WTC11 (cell line): ENCODE measurements around the gene PSME4. TPM values are rescaled to one million over a fixed set of nuclear protein-coding genes. Genes with fewer than 3 reads are reported as not detected.

Source experiments
- ATAC-seq: fragments of 200-7000 bp; cut with Tn5 transposase; 2 replicates; pipeline ENCODE4 v1.10.0; 2021; ENCODE audit warnings: mild to moderate bottlenecking, moderate library complexity
- CTCF ChIA-PET: fragments of 300-600 bp; sonication (Branson Sonifier 250); formaldehyde crosslinking; loops from one replicate; lab custom pipeline; 2021; ENCODE audit warnings: antibody characterized with exemption; lab: Charles Lee
- POLR2A ChIA-PET: fragments of 350-600 bp; sonication (Branson Sonifier 250); formaldehyde crosslinking; loops from one replicate; lab custom pipeline; 2021; ENCODE audit warnings: antibody characterized with exemption; lab: Charles Lee
- DNase-seq: peaks from one replicate; pipeline ENCODE4 v3.0.0; 2021; ENCODE audit warnings: low spot score
- H3K27ac Mint-ChIP-seq: 2 replicates; pipeline ENCODE4 v1.8.0; 2021; ENCODE audit warnings: mixed read lengths
- H3K27me3 Mint-ChIP-seq: 2 replicates; pipeline ENCODE4 v1.8.0; 2021; ENCODE audit warnings: low read depth, mild to moderate bottlenecking, moderate library complexity, mixed read lengths
- H3K36me3 Mint-ChIP-seq: 2 replicates; pipeline ENCODE4 v1.8.0; 2021; ENCODE audit warnings: mixed read lengths
- H3K4me1 Mint-ChIP-seq: 2 replicates; pipeline ENCODE4 v1.8.0; 2022; ENCODE audit warnings: mixed read lengths
- H3K4me3 Mint-ChIP-seq: 2 replicates; pipeline ENCODE4 v1.8.0; 2021; ENCODE audit warnings: mild to moderate bottlenecking, moderate library complexity, mixed read lengths
- H3K9me3 Mint-ChIP-seq: 2 replicates; pipeline ENCODE4 v1.8.0; 2021; ENCODE audit warnings: mixed read lengths
- ATF2 ChIP-seq: sonication (generic); formaldehyde crosslinking; IDR thresholded peaks from 2 replicates; pipeline ENCODE4 v1.8.1; 2022; ENCODE audit warnings: low read depth, missing genetic modification reagents, borderline replicate concordance
- CBFB ChIP-seq: sonication (generic); formaldehyde crosslinking; IDR thresholded peaks from 2 replicates; pipeline ENCODE4 v1.8.1; 2022; ENCODE audit warnings: mild to moderate bottlenecking, low read depth, missing genetic modification reagents
- CTCF ChIP-seq: fragments of 200-600 bp; IDR thresholded peaks from 2 replicates; pipeline ENCODE4 v1.8.0; 2022; ENCODE audit warnings: antibody characterized with exemption
- E2F5 ChIP-seq: sonication (generic); formaldehyde crosslinking; IDR thresholded peaks from 2 replicates; pipeline ENCODE4 v1.8.1; 2022; ENCODE audit warnings: mild to moderate bottlenecking, moderate library complexity, missing genetic modification reagents
- EMX1 ChIP-seq: fragments of 250-450 bp; sonication (Bioruptor Pico); IDR thresholded peaks from 2 replicates; pipeline ENCODE4 v1.8.0; 2021; ENCODE audit warnings: mild to moderate bottlenecking
- IRF1 ChIP-seq: sonication (generic); formaldehyde crosslinking; IDR thresholded peaks from 2 replicates; pipeline ENCODE4 v1.8.0; 2023; ENCODE audit warnings: missing genetic modification reagents
- MAX ChIP-seq: sonication (generic); formaldehyde crosslinking; IDR thresholded peaks from 2 replicates; pipeline ENCODE4 v1.8.0; 2022; ENCODE audit warnings: mild to moderate bottlenecking, missing genetic modification reagents
- PRRX2 ChIP-seq: fragments of 250-450 bp; sonication (Bioruptor Pico); IDR thresholded peaks from 2 replicates; pipeline ENCODE4 v1.8.0; 2021; ENCODE audit warnings: mild to moderate bottlenecking
- SP1 ChIP-seq: sonication (generic); formaldehyde crosslinking; conservative IDR thresholded peaks from 2 replicates; pipeline ENCODE4 v1.8.1; 2022; ENCODE audit warnings: missing genetic modification reagents
- USF2 ChIP-seq: sonication (generic); formaldehyde crosslinking; IDR thresholded peaks from 2 replicates; pipeline ENCODE4 v1.8.1; 2023; ENCODE audit warnings: mild to moderate bottlenecking, missing genetic modification reagents, moderate library complexity
- ZNF138 ChIP-seq: sonication (generic); formaldehyde crosslinking; conservative IDR thresholded peaks from 2 replicates; pipeline ENCODE4 v1.8.1; 2022; ENCODE audit warnings: mild to moderate bottlenecking, moderate library complexity, missing genetic modification reagents
- ZNF219 ChIP-seq: sonication (generic); formaldehyde crosslinking; IDR thresholded peaks from 2 replicates; pipeline ENCODE4 v1.8.0; 2023; ENCODE audit warnings: missing genetic modification reagents, mild to moderate bottlenecking, borderline replicate concordance
- ZNF232 ChIP-seq: sonication (generic); formaldehyde crosslinking; IDR thresholded peaks from 2 replicates; pipeline ENCODE4 v1.8.0; 2022; ENCODE audit warnings: mild to moderate bottlenecking, missing genetic modification reagents
- ZNF317 ChIP-seq: sonication (generic); formaldehyde crosslinking; IDR thresholded peaks from 2 replicates; pipeline ENCODE4 v1.8.1; 2023; ENCODE audit warnings: low read depth, mild to moderate bottlenecking, moderate library complexity, missing genetic modification reagents, borderline replicate concordance
- ZNF396 ChIP-seq: fragments of 250-450 bp; sonication (Bioruptor Pico); IDR thresholded peaks from 2 replicates; pipeline ENCODE4 v1.8.0; 2021; ENCODE audit warnings: mild to moderate bottlenecking, moderate library complexity, borderline replicate concordance
- ZNF512 ChIP-seq: sonication (generic); formaldehyde crosslinking; IDR thresholded peaks from 2 replicates; pipeline ENCODE4 v1.8.1; 2022; ENCODE audit warnings: missing genetic modification reagents, borderline replicate concordance
- total RNA-seq: library from RNA; stranded (reverse); gene quantifications from 3 replicates; pipeline ENCODE4 v1.2.3, GENCODE V29; 2021
- TF ChIP-seq, protein P1 (sequence below): fragments of 250-450 bp; sonication (Bioruptor Pico); IDR thresholded peaks from 2 replicates; pipeline ENCODE4 v2.1.2; 2022; ENCODE audit warnings: mild to moderate bottlenecking, moderate library complexity

Gene PSME4
- total RNA-seq, 1 experiment from 2014 or later = 91.9 TPM

GRCh38 chr2:53903011-53903410 lies 67.8 kb downstream of the PSME4 start:
- Mint-ChIP-seq H3K9me3 (no peaks in the 10 kb centered on the region), H3K27ac (no peak overlapping the region), H3K4me1 (no peaks in the 10 kb centered on the region), H3K27me3 (no peaks in the 10 kb centered on the region), H3K36me3 (peaks cover 65% of the 10 kb centered on the region), H3K4me3 (no peak overlapping the region)
- TF ChIP-seq ZNF317 (CRISPR knock-in tag) (no peak), ATF2 (CRISPR knock-in tag) (no peak), CBFB (CRISPR knock-in tag) (no peak), ZNF232 (CRISPR knock-in tag) (no peak), ZNF138 (CRISPR knock-in tag) (no peak)
- ChIA-PET POLR2A (no interaction called here), CTCF (no interaction called here)
- no peak for ATAC-seq
- no peak for DNase-seq

DNA sequence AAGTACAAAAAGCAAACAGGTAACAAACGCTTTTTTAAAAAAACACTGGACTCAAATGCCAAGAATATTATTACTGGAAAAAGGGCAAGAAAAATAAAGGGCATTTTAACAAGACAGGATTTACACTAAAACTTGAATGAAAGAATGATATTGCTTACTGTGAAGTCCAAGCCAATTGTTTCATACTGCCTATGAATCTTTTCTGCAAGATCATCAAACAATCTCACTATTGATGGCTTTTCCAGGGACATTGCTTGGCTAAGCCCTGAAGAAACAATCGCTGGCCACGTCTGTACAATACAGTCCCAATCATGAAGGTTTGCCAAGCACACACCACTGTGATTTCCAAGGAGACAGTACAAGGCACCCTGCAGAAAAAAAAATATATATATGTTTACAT lies 69.6 kb downstream of the PSME4 start:
- Mint-ChIP-seq H3K27me3 (no peaks in the 10 kb centered on the region), H3K4me3 (no peak overlapping the region), H3K4me1 (no peaks in the 10 kb centered on the region), H3K9me3 (no peaks in the 10 kb centered on the region), H3K36me3 (peaks cover 64% of the 10 kb centered on the region), H3K27ac (no peak overlapping the region)
- no peak for TF ChIP-seq MAX
- no peak for TF ChIP-seq ZNF219
- CTCF ChIA-PET = no interaction called here
- ATAC-seq (no peak), DNase-seq (no peak)
- POLR2A ChIA-PET = no interaction called here

GRCh38 chr2:53896864-53897263 lies 73.9 kb downstream of the PSME4 start:
- CTCF ChIA-PET = no interaction called here
- Mint-ChIP-seq H3K4me1 (no peaks in the 10 kb centered on the region), H3K9me3 (no peaks in the 10 kb centered on the region), H3K27ac (no peak overlapping the region), H3K36me3 (peaks cover 72% of the 10 kb centered on the region), H3K27me3 (no peaks in the 10 kb centered on the region)
- ATAC-seq (no peak), DNase-seq (no peak)
- TF ChIP-seq E2F5 (CRISPR knock-in tag) = no peak
- TF ChIP-seq SP1 (CRISPR knock-in tag) = no peak
- no peak for TF ChIP-seq ZNF512 (CRISPR knock-in tag)
- TF ChIP-seq, all 79 proteins: peak for 0
- H3K4me3 Mint-ChIP-seq = no peak overlapping the region
- POLR2A ChIA-PET = no interaction called here

GRCh38 chr2:53886406-53887280 lies 84.2 kb downstream of the PSME4 start:
- CTCF ChIA-PET = no interaction called here
- no peak overlapping the region for H3K27ac Mint-ChIP-seq
- DNase-seq = no peak
- H3K9me3 Mint-ChIP-seq = no peaks in the 10 kb centered on the region
- POLR2A ChIA-PET = no interaction called here
- no peaks in the 10 kb centered on the region for H3K4me1 Mint-ChIP-seq
- H3K4me3 Mint-ChIP-seq = no peak overlapping the region
- H3K36me3 Mint-ChIP-seq = peaks cover 82% of the 10 kb centered on the region
- ATAC-seq = no peak
- no peaks in the 10 kb centered on the region for H3K27me3 Mint-ChIP-seq
- TF ChIP-seq PRRX2 (CRISPR knock-in tag) (no peak), EMX1 (CRISPR knock-in tag) (no peak), ZNF396 (no peak), CTCF (no peak), IRF1 (no peak), USF2 (CRISPR knock-in tag) (no peak), ZNF317 (CRISPR knock-in tag) (no peak)
- TF ChIP-seq, protein P1, sequence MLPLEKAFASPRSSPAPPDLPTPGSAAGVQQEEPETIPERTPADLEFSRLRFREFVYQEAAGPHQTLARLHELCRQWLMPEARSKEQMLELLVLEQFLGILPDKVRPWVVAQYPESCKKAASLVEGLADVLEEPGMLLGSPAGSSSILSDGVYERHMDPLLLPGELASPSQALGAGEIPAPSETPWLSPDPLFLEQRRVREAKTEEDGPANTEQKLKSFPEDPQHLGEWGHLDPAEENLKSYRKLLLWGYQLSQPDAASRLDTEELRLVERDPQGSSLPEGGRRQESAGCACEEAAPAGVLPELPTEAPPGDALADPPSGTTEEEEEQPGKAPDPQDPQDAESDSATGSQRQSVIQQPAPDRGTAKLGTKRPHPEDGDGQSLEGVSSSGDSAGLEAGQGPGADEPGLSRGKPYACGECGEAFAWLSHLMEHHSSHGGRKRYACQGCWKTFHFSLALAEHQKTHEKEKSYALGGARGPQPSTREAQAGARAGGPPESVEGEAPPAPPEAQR (CRISPR knock-in tag) = no peak
